Osteocyte (in vitro differentiated cells): Measurements from ENCODE around the gene RPS6KA5. TPM values are rescaled to one million over a fixed set of nuclear protein-coding genes. Genes with fewer than 3 reads are reported as not detected.
"Not testable (repeated sequence)": the region's sequence is repeated elsewhere in the genome, so short reads cannot be mapped to it uniquely, and the experiment has no call there.

Experiments
- DNase-seq: peaks from one replicate; pipeline ENCODE4 v3.0.0; 2021; ENCODE audit warnings: mixed read lengths; ENCODE audit not compliant: unreplicated experiment; ENCODE audit errors: extremely low spot score
- H3K27ac Mint-ChIP-seq: one replicate; pipeline ENCODE4 v1.8.0; 2021; ENCODE audit warnings: mild to moderate bottlenecking, mixed read lengths; ENCODE audit not compliant: unreplicated experiment
- H3K27me3 Mint-ChIP-seq: one replicate; pipeline ENCODE4 v1.8.0; 2021; ENCODE audit warnings: mixed read lengths; ENCODE audit not compliant: unreplicated experiment
- H3K36me3 Mint-ChIP-seq: one replicate; pipeline ENCODE4 v1.8.0; 2021; ENCODE audit warnings: mixed read lengths; ENCODE audit not compliant: unreplicated experiment
- H3K4me1 Mint-ChIP-seq: one replicate; pipeline ENCODE4 v1.8.0; 2021; ENCODE audit warnings: mixed read lengths; ENCODE audit not compliant: unreplicated experiment
- H3K4me3 Mint-ChIP-seq: one replicate; pipeline ENCODE4 v1.8.0; 2021; ENCODE audit warnings: mild to moderate bottlenecking, moderate library complexity, mixed read lengths; ENCODE audit not compliant: unreplicated experiment
- H3K9me3 Mint-ChIP-seq: one replicate; pipeline ENCODE4 v1.8.0; 2021; ENCODE audit warnings: mixed read lengths; ENCODE audit not compliant: unreplicated experiment
- CTCF ChIP-seq: fragments of 200-600 bp; sonication (generic); IDR thresholded peaks from 2 replicates; pipeline ENCODE4 v1.5.0; 2021; ENCODE audit warnings: antibody characterized with exemption, mild to moderate bottlenecking, moderate library complexity
- total RNA-seq: library from RNA; stranded (reverse); gene quantifications from 2 replicates; pipeline ENCODE4 v1.2.1, GENCODE V29; 2021

Gene RPS6KA5
- total RNA-seq, 1 donor from 2014 or later = 3.4 TPM

GRCh38 chr14:90842726-90843125 lies 217.7 kb downstream of the RPS6KA5 start:
- H3K27ac Mint-ChIP-seq = no peak overlapping the region
- H3K9me3 Mint-ChIP-seq = no peaks in the 10 kb centered on the region
- H3K27me3 Mint-ChIP-seq = no peaks in the 10 kb centered on the region
- no peak for TF ChIP-seq CTCF
- DNase-seq = peak; percentile 67
- no peak overlapping the region for H3K4me3 Mint-ChIP-seq
- peaks cover 7% of the 10 kb centered on the region for H3K4me1 Mint-ChIP-seq
- no peaks in the 10 kb centered on the region for H3K36me3 Mint-ChIP-seq

GRCh38 chr14:90840667-90841066 lies 219.8 kb downstream of the RPS6KA5 start:
- not testable (repeated sequence) for H3K36me3 Mint-ChIP-seq, H3K27me3 Mint-ChIP-seq, H3K4me1 Mint-ChIP-seq, H3K4me3 Mint-ChIP-seq, H3K27ac Mint-ChIP-seq, H3K9me3 Mint-ChIP-seq
- DNase-seq = peak; percentile 19

GRCh38 chr14:90839889-90840266 lies 220.6 kb downstream of the RPS6KA5 start:
- Mint-ChIP-seq H3K27ac (no peak overlapping the region), H3K27me3 (no peaks in the 10 kb centered on the region)

GRCh38 chr14:90839024-90839888 lies 221.2 kb downstream of the RPS6KA5 start:
- DNase-seq = peak; percentile 70

More at GRCh38 chr14:90839889-90840266, 220.6 kb downstream of the RPS6KA5 start:
- no peak overlapping the region for H3K4me3 Mint-ChIP-seq
- H3K4me1 Mint-ChIP-seq = peaks cover 7% of the 10 kb centered on the region
- H3K9me3 Mint-ChIP-seq = no peaks in the 10 kb centered on the region
- TF ChIP-seq CTCF = no peak
- no peaks in the 10 kb centered on the region for H3K36me3 Mint-ChIP-seq
- DNase-seq = peak; percentile 32

GRCh38 chr14:90838531-90838930 lies 221.9 kb downstream of the RPS6KA5 start:
- not testable (repeated sequence) for H3K9me3 Mint-ChIP-seq, H3K4me1 Mint-ChIP-seq, H3K36me3 Mint-ChIP-seq, H3K27ac Mint-ChIP-seq, H3K4me3 Mint-ChIP-seq, H3K27me3 Mint-ChIP-seq
- DNase-seq = peak; percentile 57

More at GRCh38 chr14:90839024-90839888, 221.2 kb downstream of the RPS6KA5 start:
- H3K4me1 Mint-ChIP-seq = peaks cover 7% of the 10 kb centered on the region
- H3K27ac Mint-ChIP-seq = peak overlapping the region; percentile 79
- no peaks in the 10 kb centered on the region for H3K36me3 Mint-ChIP-seq
- peak overlapping the region; percentile 34 for H3K4me3 Mint-ChIP-seq
- no peak for TF ChIP-seq CTCF
- H3K27me3 Mint-ChIP-seq = no peaks in the 10 kb centered on the region
- no peaks in the 10 kb centered on the region for H3K9me3 Mint-ChIP-seq

- Mint-ChIP-seq H3K27ac (no peak overlapping the region), H3K4me3 (no peak overlapping the region), H3K4me1 (peaks cover 7% of the 10 kb centered on the region), H3K9me3 (no peaks in the 10 kb centered on the region), H3K27me3 (no peaks in the 10 kb centered on the region), H3K36me3 (no peaks in the 10 kb centered on the region)
- peak; percentile 11 for DNase-seq
- TF ChIP-seq CTCF = no peak
These were observed 223.1 kb downstream of the RPS6KA5 start for GRCh38 chr14:90837355-90837754.
